ENCODE data around the gene GNL3. TPM values are rescaled to one million over a fixed set of nuclear protein-coding genes. Genes with fewer than 3 reads are reported as not detected.

The GNL3 gene
- total RNA-seq, 1 donor from 2014 or later, result 85.9 TPM

DNA sequence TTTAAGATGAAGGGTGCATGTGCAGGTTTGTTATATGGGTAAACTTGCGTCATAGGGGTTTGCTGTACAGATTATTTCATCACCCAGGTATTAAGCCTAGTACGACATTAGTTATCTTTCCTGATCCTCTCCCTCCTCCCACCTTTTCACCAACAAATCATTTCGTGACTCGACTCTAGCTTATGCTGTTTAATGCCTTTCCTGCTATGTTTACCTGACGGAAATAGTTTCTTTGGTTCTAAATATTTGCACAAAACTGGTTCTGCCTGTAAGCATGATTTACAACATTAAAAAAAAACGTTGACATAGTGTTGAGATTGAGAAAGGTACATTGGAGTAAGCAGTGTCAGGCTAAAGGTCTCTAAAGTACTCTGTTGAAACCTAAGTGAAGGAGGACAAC, 2.4 kb downstream of the GNL3 start:
- Mint-ChIP-seq H3K4me1 (ENCODE audit: low read depth) (peaks cover 27% of the 10 kb centered on the region), H3K4me3 (ENCODE audit: low read depth) (peak overlapping the region; percentile 51), H3K36me3 (ENCODE audit: insufficient read depth) (peaks cover 21% of the 10 kb centered on the region), H3K27me3 (no peaks in the 10 kb centered on the region), H3K9me3 (ENCODE audit: low read depth) (no peaks in the 10 kb centered on the region), H3K27ac (peak overlapping the region; percentile 27)
- no peak for TF ChIP-seq CTCF (IDR thresholded peaks at IDR 0.05; ENCODE audit: unreplicated experiment)
- DNase-seq (ENCODE audit: low spot score, unreplicated experiment), result no peak

- Mint-ChIP-seq H3K4me3 (ENCODE audit: low read depth) (no peak overlapping the region), H3K27me3 (no peaks in the 10 kb centered on the region), H3K4me1 (ENCODE audit: low read depth) (peaks cover 22% of the 10 kb centered on the region), H3K36me3 (ENCODE audit: insufficient read depth) (peaks cover 27% of the 10 kb centered on the region), H3K9me3 (ENCODE audit: low read depth) (no peaks in the 10 kb centered on the region), H3K27ac (peak overlapping the region; percentile 27)
- DNase-seq (ENCODE audit: low spot score, unreplicated experiment), result no peak
- no peak for TF ChIP-seq CTCF (IDR thresholded peaks at IDR 0.05; ENCODE audit: unreplicated experiment)
These were observed 3.3 kb downstream of the GNL3 start for GRCh38 chr3:52689151-52689550.

GRCh38 chr3:52690560-52690959, 4.7 kb downstream of the GNL3 start:
- Mint-ChIP-seq H3K9me3 (ENCODE audit: low read depth) (no peaks in the 10 kb centered on the region), H3K4me3 (ENCODE audit: low read depth) (no peak overlapping the region), H3K27me3 (no peaks in the 10 kb centered on the region), H3K4me1 (ENCODE audit: low read depth) (peaks cover 15% of the 10 kb centered on the region), H3K36me3 (ENCODE audit: insufficient read depth) (peaks cover 33% of the 10 kb centered on the region), H3K27ac (peak overlapping the region; percentile 47)
- no peak for TF ChIP-seq CTCF (IDR thresholded peaks at IDR 0.05; ENCODE audit: unreplicated experiment)
- no peak for DNase-seq (ENCODE audit: low spot score, unreplicated experiment)

GRCh38 chr3:52693071-52693470, 7.2 kb downstream of the GNL3 start:
- Mint-ChIP-seq H3K9me3 (ENCODE audit: low read depth) (no peaks in the 10 kb centered on the region), H3K36me3 (ENCODE audit: insufficient read depth) (peaks cover 36% of the 10 kb centered on the region), H3K4me1 (ENCODE audit: low read depth) (peaks cover 5% of the 10 kb centered on the region), H3K27me3 (no peaks in the 10 kb centered on the region), H3K4me3 (ENCODE audit: low read depth) (no peak overlapping the region), H3K27ac (peak overlapping the region; percentile 16)
- no peak for DNase-seq (ENCODE audit: low spot score, unreplicated experiment)
- TF ChIP-seq CTCF (IDR thresholded peaks at IDR 0.05; ENCODE audit: unreplicated experiment), result no peak

GRCh38 chr3:52694528-52695189, 8.8 kb downstream of the GNL3 start:
- Mint-ChIP-seq H3K27me3 (no peaks in the 10 kb centered on the region), H3K9me3 (ENCODE audit: low read depth) (no peaks in the 10 kb centered on the region), H3K36me3 (ENCODE audit: insufficient read depth) (peaks cover 24% of the 10 kb centered on the region), H3K4me3 (ENCODE audit: low read depth) (no peak overlapping the region), H3K4me1 (ENCODE audit: low read depth) (no peaks in the 10 kb centered on the region), H3K27ac (no peak overlapping the region)
- no peak for DNase-seq (ENCODE audit: low spot score, unreplicated experiment)
- TF ChIP-seq CTCF (IDR thresholded peaks at IDR 0.05; ENCODE audit: unreplicated experiment), result no peak
